ENCODE results near the gene SATB1. TPM values are rescaled to one million over a fixed set of nuclear protein-coding genes. Genes with fewer than 3 reads are reported as not detected.

SATB1 gene
- total RNA-seq, 1 donor from 2014 or later = 2.0 TPM

- DNase-seq (ENCODE audit: low read depth) = no peak
- no peak for TF ChIP-seq CTCF (conservative IDR thresholded peaks at IDR 0.05; ENCODE audit: low read depth, low read length)
- H3K4me3 ChIP-seq (ENCODE audit: low read depth, low read length) = no peak overlapping the region
Observed at GRCh38 chr3:18446149-18446825, 21.1 kb upstream of the SATB1 start.

GRCh38 chr3:18445401-18446148 lies 20.4 kb upstream of the SATB1 start:
- peak overlapping the region; percentile 39 for H3K4me3 ChIP-seq (ENCODE audit: low read depth, low read length)
- DNase-seq (ENCODE audit: low read depth) = no peak
- no peak for TF ChIP-seq CTCF (conservative IDR thresholded peaks at IDR 0.05; ENCODE audit: low read depth, low read length)

- TF ChIP-seq CTCF (conservative IDR thresholded peaks at IDR 0.05; ENCODE audit: low read depth, low read length) = no peak
- DNase-seq (ENCODE audit: low read depth) = no peak
- H3K4me3 ChIP-seq (ENCODE audit: low read depth, low read length) = peak overlapping the region; percentile 48
Observed at GRCh38 chr3:18444595-18445400, 19.7 kb upstream of the SATB1 start.

- peak overlapping the region; percentile 48 for H3K4me3 ChIP-seq (ENCODE audit: low read depth, low read length)
- no peak for TF ChIP-seq CTCF (conservative IDR thresholded peaks at IDR 0.05; ENCODE audit: low read depth, low read length)
- DNase-seq (ENCODE audit: low read depth) = no peak
Observed at GRCh38 chr3:18443665-18444594, 18.8 kb upstream of the SATB1 start.

GRCh38 chr3:18442756-18443664 lies 17.9 kb upstream of the SATB1 start:
- DNase-seq (ENCODE audit: low read depth) = no peak
- H3K4me3 ChIP-seq (ENCODE audit: low read depth, low read length) = peak overlapping the region; percentile 48
- no peak for TF ChIP-seq CTCF (conservative IDR thresholded peaks at IDR 0.05; ENCODE audit: low read depth, low read length)

Measured in epithelial cell of proximal tubule (primary cell).